IPS DF 4.7 (cell line): ENCODE data around the gene SHMT1.
"Not testable (repeated sequence)": the region's sequence is repeated elsewhere in the genome, so short reads cannot be mapped to it uniquely, and the experiment has no call there.

ENCODE experiments used
- DNase-seq: peaks from one replicate; pipeline ENCODE4 v3.0.0-alpha.2; 2013; ENCODE audit warnings: low spot score; ENCODE audit errors: extremely low read depth

Gene SHMT1

DNA sequence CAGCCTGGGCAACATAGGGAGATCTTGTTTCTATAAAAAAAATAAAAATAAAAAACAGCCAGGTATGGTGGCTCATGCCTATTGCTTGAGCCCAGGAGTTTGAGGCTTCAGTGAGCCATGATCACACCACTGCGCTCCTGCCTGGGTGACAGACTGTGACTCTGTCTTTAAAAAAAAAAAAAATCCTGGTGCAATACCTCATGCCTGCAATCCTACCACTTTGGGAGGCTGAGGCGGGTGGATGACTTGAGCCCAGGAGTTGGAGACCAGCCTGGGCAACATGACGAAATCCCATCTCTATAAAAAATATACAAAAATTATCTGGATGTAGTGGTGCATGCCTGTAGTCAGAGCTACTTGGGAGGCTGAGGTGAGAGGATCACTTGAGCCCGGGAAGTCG lies 15.3 kb upstream of the SHMT1 start:
- not testable (repeated sequence) for DNase-seq

DNA sequence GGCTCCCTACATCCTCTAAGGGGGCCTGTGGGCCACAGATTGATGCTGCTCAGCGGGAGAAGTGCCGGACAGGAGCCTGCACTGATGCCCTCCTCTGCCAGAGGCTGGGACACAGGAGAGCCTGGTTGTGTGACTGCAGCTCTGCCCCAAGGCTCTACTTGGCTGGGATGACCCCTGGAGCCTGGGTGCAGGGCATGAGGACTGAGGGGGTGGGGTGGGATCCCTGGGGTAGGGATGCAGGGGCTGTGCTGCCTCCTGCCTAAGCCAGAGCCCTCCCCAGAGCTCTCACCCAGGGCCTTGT lies 14.8 kb upstream of the SHMT1 start:
- DNase-seq: no peak

DNA sequence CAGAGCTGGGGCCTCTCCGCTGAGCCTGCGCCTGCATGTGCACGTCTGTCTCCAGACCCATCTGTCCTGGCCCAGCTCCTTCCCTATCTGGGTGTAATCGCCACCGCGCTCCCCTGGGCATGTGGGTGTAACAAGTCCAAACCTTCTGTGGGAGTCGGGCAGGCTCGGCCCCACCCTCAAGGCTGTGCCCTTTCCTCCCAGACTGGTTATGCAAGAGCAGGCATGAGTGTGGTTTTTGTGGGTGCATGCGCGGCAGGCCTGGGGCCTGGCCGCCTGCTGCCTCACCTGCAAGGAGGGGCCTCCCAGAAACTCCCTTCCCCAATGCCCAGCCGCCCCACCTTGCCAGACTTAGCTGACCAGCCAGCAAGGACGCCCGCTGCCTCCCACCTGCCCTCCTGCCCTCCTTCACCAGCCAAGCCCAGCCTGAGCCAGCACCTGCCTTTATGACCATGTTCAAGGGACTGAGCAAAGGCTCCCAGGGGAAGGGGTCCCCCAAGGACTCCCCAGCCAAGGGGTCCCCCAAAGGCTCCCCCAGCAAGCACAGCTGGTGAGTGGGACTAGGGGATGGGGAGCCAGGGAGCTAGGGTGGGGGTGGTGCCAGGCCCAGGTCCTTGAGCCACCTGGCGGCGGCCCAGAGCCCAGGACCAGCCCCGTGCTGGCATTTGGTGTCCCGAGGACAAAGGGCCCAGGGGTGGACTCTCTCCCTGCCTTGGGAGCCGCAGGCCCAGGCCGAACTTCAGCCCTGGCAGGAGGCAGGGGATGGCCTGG lies 14.3 kb upstream of the SHMT1 start, which contains the start of gene EVPLL:
EVPLL (plus strand) TSS at position 342 of the 768 bp plus-strand sequence. CDS start 3,160 bp downstream, outside the sequence.
- no peak for DNase-seq

DNA sequence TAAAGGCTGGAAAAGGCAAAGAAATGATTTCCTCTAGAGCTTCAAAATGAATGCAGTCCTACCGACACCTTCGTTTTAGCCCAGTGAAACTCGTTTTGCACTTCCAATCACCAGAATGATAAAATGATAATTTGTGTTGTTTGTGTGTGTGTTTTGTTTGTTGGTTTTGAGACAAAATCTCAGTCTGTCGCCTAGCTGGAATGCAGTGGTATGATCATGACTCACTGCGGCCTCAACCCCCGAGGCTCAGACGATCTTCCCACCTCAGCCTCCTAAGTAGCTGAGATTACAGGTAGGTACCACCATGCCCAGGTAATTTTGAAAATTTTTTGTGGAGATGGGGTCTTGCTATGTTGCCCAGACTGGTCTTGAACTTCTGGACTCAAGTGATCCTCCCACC lies 10.9 kb upstream of the SHMT1 start:
- DNase-seq: no peak

DNA sequence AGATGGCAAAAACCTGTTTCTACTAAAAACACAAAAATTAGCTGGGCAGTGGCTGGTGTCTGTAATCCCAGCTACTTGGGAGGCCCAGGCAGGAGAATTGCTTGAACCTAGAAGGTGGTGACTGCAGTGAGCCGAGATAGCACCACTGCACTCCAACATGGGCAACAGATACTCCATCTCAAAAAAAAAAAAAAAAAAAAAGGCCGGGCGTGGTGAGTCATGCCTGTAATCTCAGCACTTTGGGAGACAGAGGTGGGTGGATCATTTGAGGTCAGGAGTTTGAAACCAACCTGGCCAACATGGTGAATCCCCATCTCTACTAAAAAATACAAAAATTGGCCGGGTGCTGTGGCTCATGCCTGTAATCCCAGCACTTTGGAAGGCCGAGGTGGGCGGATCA lies 9.8 kb upstream of the SHMT1 start:
- DNase-seq: not testable (repeated sequence)

DNA sequence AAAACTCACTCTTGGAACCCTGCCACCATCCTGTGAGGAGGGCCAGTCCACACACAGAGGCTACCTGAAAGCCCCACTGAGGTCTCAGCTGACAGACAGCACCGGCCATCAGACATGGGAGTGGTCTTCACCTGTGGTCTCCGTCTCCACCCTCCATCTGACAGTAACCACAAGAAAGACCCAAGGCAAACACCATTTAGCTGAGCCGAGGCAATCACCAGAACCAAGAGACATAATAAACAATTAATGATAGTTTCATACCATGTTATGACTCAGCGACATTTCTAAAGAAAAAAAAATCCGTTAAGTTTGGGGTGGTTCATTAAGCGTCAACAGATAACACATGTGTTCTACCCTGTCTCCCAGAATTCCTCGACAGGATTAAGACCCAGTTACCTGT lies 8.1 kb upstream of the SHMT1 start:
- no peak for DNase-seq

DNA sequence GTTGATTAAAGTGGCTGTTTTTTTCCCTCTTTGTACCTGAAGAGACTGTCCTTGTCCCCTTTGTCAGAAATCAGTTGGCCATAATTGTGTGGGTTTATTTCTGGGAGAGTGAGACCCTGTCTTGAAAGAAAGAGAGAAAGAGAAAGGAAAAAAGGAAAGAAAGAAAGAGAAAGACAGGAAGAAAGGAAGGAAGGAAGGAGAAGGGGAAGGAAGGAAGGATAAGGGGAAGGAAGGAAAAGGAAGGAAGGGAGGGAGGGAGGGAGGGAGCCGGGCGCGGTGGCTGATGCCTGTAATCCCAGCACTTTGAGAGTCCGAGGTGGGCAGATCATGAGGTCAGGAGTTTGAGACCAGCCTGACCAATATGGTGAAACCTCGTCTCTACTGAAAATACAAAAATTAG lies 7.4 kb upstream of the SHMT1 start:
- no peak for DNase-seq

DNA sequence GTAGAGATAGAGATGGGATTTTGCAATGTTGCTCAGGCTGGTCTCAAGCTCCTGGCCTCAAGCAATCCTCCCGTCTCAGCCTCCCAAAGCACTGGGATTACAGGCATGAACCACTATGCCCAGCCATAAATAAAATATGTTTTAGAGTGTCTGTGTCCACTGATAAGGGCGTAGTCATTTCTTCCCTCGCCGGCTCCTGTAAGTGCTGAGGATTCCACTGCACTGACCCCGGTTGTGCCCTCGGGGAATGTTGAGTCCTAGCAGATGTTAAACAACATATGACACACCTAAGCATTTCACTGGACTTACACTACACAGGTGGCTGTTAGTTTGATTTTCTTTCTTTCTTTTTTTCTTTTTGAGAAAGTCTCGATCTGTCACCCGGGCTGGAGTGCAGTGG lies 5.6 kb upstream of the SHMT1 start:
- DNase-seq: no peak

DNA sequence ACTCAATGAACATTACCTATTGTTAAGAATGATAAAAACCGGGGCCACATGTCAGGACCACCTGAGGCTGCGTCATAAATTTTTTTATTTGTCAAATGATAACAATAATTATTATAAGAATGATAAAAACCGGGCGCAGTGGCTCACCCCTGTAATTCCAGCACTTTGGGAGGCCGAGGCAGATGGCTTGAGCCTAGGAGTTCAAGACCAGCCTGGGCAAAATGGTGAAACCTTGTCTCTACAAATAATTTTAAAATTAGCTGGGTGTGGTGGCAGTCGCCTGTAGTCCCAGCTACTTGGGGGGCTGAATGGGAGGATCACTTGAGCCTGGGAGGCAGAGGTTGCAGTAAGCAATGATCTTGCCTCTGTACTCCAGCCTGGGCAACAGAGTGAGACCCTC lies 816 bp upstream of the SHMT1 start:
- DNase-seq: no peak

DNA sequence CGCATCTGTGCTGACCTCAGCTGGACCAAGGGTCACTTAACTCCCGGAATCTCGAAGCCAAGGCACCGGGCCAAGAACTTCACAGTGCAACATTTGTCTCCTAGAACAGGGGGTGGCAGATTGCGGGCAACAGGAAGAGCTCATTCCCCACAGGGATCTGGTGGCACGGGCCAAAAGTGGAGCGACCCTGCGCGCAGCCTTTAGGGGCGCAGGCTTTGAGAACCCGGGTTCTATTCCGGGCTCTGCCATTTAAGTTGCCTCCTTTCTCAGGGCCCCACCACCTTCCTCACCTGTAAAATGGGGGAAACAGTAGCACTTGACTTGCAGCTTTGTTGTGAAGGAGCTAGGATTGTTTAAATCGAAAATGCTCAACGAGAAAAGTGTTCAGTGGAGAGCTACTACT lies 651 bp downstream of the SHMT1 start:
- no peak for DNase-seq

DNA sequence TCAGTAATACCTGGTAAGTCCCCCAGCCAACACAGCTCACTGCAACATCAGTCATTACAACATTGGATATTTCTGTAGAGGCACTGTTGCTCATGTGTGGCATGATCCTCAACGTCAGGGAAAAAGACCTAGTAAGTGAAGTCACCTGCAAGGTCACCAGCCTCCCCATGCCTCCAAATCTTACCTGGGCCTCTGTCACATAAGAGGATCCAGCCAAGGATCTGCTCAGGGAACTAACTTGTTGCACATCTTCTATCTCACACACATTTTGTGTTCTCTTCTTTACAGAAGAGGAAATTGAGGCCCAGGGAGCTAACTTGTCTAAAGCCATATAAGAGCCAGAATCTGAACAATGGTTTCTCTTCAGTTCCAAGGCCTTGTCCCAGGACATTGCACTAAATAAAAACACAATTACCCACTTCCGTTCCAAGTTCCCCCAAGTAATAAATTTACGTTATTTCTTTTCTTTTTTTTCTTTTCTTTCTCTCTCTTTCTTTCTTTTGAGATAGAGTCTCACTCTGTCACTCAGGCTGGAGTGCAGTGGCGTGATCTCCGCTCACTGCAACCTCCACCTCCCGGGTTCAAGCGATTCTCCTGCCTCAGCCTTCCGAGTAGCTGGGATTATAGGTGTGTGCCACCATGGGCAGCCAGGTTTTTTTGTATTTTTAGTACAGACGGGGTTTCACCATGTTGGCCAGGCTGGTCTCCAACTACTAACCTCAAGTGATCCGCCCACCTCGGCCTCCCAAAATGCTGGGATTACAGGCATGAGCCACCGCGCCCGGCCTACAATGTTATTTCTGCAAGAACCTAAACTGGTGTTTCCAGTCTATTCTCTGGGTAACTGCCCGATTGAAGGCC lies 1.3 kb downstream of the SHMT1 start:
- DNase-seq: no peak

DNA sequence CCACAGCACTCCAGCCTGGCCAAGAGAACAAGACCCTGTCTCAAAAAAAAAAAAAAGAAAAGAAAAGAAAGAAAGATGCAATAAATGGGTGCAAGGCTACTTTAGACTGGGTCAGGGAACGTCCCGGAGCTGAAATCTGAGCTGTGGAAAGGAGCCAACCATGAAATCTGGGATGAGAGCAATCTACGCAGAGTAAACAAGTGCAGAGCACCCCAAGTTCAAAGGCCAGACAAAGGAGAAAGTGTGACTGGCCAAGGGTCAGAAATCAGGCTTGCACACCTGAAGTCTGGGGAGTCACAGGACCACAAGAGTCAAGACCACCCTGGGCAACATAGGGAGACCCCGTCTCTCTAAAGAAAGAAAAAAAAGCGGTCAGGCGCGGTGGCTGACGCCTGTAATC lies 2.8 kb downstream of the SHMT1 start:
- no peak for DNase-seq

DNA sequence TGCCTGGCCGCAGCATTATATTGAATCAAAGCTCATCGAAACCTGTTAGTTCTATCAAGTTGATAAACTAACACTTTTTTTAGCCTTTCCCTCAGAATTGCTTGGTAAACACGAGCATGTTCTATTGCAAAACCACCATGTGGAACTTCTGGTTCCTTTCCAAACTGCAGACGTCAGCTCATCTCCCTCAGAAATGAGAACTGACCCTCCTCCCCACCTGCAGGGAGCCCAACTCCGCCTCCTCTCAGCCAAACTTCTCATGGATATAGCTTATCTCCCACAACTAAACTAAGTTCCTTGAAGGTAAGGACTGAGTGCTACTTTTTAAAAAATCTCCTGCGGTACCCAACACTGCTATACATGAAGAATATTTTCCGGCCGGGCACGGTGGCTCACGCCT lies 6.7 kb downstream of the SHMT1 start:
- DNase-seq: no peak

DNA sequence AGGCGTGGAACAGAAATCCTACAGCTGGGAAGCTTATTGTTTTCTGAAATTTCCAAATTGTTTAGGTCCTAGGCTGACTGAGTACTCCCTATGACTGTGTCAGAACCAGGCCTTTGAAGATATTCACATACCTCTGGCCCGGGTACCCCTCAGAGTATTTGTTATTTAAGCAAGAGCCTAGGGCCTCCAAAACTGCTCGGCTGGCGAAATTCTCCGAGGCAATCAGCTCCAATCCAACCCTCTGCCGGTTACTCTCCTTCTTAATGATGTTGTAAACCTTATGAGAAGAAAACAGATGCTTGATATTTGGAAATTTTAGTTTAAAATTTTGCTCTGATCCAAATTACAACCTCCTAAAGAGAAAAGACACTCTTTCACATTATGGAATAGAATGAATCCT lies 9.8 kb downstream of the SHMT1 start:
- DNase-seq: no peak

DNA sequence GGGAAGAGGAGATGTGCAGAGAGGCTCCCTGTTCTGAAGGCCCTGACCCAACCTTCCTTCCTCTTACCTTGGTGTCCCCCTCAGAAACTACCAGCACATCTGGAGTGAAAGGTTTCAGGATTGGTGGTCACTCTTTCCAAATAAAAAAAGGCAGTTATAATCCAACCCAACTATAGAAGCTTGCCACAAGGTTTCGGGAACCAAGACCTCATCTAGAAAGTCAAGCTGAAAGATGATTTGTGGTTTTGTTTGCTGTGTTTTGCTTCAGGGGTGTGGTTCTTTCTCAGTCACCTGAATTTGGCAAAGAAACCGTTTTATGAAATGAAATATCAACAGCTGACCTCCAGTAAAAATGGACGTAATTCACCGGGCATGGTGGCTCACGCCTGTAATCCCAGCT lies 19.3 kb downstream of the SHMT1 start:
- DNase-seq: no peak

DNA sequence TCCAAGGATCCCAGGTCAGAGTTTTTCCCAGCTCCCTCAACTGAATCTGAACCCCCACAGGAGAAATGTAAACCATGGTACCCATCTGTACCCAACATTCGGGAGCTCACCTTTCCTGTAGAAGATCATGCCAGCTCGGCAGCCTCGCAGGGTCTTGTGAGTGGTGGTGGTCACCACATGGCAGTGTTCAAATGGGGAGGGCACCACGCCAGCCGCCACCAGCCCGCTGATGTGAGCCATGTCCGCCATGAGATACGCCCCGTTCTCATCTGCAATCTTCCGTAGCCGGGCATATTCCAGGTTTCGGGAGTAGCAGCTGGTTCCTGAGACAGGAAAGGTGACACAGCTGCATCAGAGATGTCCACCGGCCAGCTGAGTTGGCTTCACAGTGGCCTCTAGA lies 23.4 kb downstream of the SHMT1 start:
- DNase-seq: no peak

DNA sequence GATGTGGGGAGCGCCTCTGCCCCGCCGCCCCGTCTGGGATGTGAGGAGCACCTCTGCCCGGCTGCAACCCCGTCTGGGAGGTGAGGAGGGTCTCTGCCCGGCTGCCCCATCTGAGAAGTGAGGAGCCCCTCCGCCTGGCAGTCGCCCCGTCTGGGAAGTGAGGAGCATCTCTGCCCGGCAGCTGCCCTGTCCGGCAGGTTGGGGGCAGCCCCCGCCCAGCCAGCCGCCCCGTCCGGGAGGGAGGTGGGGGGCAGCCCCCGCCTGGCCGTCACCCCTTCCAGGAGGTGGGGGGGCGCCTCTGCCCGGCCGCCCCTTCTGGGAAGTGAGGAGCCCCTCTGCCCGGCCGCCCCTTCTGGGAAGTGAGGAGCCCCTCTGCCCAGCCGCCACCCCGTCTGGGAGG lies 25.2 kb downstream of the SHMT1 start:
- DNase-seq: not testable (repeated sequence)

DNA sequence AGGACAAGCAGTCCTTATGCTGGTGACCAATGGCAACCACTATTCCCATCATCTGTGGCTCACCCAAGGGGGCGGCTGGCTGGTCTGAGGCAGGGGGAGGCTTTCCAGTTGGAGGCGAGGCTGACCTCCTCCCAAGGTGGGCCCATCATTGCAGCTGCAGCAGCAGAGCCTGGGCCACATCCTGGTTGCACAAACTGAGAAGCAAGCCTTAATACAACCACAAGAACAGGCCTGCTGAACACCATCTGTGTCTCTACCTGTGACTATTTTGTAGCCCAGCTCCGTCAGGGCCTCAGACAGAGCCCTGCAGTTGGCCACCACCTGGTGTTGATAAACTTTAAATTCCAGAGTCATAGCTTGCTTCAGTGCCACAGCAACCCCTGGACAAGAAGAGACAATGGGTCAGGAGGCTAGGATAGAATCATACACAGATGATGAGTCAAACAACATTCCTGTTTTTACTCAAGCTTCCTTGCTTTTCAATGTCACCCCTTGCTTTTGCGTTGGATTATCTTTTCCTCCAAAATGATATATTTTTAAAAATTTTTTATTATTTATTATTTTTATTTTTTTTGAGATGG lies 30.4 kb downstream of the SHMT1 start:
- no peak for DNase-seq

DNA sequence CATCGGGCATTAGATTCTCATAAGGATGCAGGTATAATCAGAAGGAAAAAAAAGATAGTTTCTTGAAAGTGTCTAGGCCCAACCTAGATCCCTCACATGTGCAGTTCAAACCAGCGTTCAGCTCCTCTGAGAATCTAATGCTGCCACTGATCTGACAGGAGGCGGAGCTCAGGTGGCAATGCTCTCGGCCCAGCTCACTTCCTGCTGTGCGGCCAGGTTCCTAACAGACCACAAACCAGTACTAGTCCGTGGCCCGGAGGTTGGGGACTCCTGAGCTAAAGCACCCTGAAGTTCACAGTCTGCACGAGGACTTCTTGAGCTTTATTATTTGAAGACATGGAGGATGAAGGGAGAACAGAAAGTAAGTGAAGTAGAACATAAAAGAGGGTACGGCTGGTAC lies 31.5 kb downstream of the SHMT1 start:
- no peak for DNase-seq

DNA sequence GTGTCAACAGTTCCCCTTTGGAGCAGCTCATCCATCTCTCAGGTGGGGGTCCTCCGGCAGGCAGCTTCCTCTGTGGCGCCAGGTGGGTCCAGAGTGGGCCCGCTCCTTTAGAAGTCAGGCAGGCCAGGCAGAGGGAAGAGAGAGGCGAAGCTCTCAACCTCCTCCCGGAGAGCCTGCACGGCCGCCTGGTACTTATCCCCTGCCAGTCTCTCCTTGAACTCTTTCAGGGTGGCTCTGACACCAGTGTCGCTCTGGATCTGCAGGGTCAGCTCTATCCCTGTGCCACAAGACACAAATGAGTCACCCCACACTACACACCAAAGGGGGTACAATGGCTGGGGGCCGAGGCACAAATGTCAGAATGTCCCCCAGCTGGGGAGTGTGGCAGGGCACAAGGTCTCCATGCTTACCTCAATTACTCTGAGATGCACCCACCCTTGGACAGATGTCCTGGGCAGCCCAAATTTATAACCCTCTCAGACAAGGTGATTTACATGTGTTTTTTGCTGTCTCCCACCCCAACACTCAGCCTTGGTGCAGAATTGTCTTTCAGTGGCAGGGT lies 34.6 kb downstream of the SHMT1 start:
- no peak for DNase-seq

DNA sequence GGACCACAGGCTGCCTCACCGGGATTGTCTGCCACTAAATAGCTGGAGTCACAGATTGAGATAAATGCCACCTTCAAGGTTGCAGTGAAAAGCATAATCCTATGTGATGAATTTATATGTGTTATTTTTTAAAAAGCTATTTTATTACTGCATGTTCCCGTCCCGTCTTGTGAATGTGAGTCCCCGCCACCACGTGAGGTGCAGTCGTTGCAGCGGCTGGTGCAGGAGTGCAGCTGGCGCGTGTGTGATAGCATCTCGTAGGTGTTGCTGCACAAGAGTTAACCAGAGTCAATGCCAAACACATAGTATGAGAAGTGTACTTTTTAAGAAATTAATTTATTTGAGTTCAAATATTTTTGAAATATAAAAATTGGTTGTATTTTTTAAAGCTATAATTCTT lies 35.8 kb downstream of the SHMT1 start:
- no peak for DNase-seq

DNA sequence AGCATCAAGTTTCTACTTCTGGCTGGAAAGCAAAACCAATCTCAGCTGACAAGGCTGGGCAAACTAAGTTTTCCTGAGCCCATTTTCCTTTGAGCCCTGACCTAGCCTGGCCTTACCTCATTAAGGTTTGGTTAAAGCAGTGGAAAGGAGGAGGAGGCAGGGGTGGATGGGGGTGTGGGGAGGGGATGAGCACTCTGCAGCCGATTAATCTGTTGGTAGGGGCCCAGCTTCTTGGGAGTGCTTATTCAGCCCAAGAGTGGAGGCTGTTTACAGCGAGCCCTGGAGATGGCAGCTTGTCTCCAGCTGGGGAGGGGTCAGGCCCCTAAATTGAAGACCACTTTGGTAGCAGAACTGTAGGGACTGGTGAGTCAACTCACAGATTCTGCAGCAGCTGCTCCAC lies 36.3 kb downstream of the SHMT1 start:
- no peak for DNase-seq
